GM10266 (cell line): ENCODE data around the gene GTF2F2.

Source experiments
- DNase-seq: peaks from one replicate; pipeline ENCODE4 v3.0.0; 2012; ENCODE audit errors: extremely low spot score
- TF ChIP-seq, protein P1 (sequence below): IDR thresholded peaks from 2 replicates; pipeline ENCODE4 v1.5.1; 2012; ENCODE audit warnings: mild to moderate bottlenecking, low read depth; ENCODE audit not compliant: control insufficient read depth, insufficient read depth; ENCODE audit errors: missing control alignments

GTF2F2 gene

DNA sequence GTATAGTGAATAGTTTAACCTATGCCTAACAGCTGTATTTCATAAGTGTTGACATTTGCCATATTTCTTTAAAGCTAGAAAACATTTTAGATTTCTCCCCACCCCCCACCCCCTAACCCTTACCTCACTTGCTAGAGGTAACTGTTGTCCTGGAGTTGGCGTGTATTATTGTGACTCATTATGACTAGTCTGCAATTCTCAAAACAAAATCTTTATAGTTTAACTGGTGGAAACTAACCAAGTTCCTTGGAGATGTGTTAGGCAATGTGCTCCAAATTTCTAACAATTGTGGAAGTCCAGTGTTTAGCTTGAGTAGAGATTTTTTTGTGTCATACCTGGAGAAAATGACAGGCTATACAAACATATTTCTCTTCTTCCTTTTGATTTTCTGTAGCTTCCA, 42.5 kb downstream of the GTF2F2 start:
- no peak for DNase-seq
- TF ChIP-seq, protein P1, sequence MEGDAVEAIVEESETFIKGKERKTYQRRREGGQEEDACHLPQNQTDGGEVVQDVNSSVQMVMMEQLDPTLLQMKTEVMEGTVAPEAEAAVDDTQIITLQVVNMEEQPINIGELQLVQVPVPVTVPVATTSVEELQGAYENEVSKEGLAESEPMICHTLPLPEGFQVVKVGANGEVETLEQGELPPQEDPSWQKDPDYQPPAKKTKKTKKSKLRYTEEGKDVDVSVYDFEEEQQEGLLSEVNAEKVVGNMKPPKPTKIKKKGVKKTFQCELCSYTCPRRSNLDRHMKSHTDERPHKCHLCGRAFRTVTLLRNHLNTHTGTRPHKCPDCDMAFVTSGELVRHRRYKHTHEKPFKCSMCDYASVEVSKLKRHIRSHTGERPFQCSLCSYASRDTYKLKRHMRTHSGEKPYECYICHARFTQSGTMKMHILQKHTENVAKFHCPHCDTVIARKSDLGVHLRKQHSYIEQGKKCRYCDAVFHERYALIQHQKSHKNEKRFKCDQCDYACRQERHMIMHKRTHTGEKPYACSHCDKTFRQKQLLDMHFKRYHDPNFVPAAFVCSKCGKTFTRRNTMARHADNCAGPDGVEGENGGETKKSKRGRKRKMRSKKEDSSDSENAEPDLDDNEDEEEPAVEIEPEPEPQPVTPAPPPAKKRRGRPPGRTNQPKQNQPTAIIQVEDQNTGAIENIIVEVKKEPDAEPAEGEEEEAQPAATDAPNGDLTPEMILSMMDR = no peak

DNA sequence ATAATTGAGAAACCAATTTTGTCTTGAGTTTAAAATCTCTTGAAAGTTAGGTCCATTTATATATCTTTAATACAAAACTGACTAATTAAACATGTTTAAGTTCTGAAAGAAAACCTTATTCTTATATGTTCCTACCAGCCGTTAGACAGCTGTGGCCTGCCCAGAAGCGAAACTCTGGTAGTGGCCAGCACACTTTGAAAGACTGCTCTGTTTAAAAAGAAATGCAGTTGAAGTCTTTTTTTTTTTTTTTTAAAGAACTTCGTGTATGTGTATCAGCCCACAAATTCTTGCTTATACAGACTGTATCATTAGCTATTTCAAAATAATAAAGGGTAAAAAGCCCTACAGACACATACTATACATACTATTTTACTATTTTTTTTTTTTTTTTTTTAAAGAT, 46.5 kb downstream of the GTF2F2 start:
- TF ChIP-seq, protein P1 = no peak
- DNase-seq = no peak

DNA sequence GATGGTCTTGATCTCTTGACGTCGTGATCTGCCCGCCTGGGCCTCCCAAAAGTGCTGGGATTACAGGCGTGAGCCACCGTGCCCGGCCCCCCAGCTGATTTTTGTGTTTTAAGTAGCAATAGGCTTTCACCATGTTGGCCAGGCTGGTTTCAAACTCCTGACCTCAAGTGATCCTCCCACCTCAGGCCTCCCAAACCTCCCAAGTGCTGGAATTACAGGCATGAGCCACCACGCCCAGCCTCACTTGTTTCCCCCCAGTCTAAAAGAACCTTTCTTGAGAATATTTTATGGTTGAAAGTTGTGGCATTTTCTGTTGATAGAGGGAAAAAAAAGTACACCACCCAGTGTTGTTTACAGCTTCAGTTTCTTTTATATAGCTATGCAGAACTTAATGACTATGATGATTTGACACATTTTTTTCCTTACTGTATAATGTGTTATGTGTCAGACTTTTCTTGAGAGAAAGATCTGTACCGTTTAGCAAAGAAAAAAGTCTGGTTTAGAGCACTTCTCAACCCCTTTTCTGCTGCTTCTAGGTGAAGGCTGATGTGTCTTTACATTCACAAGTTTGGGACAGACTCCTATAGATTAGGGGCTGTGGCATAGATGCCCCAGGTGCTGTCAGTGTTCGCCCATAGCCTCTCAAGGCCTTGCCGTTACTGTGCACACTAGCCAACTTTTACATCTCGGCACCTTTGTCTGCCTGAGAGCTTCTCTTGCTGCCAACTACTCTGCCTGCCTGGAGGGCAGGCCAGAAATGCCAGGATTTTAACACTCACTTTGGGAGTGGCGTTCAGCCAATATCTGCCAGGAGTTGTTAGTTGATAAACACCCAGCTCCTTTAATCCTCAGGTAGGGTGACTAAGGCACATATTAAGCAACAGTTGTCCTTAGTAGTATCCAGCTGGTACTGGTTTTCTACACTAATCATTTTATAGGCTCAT, 47.6 kb downstream of the GTF2F2 start:
- DNase-seq = no peak
- TF ChIP-seq, protein P1 = no peak

DNA sequence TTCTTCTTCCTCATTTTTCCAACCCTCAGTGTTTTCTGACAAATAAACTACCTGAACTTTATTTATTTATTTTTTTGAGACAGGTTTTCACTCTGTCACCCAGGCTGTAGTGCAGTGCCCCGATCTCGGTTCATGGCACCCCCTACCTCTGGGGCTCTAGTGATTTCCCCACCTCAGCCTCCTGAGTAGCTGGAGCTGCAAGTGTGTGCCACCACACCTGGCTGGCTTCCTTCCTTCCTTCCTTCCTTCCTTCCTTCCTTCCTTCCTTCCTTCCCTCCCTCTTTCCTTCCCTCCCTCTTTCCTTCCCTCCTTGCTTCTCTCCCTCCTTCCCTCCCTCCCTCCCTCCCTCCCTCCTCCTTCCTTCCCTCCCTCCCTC, 48.2 kb downstream of the GTF2F2 start:
- TF ChIP-seq, protein P1 = no peak
- DNase-seq = no peak

DNA sequence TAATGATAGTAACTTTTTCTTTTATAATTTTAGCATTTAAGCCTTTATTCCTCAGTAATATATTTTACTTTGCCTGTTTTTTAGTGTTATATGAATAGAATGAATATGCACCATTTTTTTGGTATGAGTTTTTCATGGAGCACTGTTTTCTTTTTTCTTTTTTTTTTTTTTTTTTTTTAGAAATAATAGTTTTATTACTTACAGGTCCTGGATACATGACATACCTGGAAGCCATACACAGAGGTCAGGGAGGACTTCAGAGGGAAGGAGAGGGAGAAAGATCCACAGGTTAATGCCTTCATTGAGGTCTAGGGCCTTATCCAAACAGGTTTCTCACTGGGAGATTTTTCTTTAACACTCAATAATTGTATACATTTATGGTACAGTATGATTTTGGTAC, 54.2 kb downstream of the GTF2F2 start:
- TF ChIP-seq, protein P1 = no peak
- DNase-seq = no peak

DNA sequence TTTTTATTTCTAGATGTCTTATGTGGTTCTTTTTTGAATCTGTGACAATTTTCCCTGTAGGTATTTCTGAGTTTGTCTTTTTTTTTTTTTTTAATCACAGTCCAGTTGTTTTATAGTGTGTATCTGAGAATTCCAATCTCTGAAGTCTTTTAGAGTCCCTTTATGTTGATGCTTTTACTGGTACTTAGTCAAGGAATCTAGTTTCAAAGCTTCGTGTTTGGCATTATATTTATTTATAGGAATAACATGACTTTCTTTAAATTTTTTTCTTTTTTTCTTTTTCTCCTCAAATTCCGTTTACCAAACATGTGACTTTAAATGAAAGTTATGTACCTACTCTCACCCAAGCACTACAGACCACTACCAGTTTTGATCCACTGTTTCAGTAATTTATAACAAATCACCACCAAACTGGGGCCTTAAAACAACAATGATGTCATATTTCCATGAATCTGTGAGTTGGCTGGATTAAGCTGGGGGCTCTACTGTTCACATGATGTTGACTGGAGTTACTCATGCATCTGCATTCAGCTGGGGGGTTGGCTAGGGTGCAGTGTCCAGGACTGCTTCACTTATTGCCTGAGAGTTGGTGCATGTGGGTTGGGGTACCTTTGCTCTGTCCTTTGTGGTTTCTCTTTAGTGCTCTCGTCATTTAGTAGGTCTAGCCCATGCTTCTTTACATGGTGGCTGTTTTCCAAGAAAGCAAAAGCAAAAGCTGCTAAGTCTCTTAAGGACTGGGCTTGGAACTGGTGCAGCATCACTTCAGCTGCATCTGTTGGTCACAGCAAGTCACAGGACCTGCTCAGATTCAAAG, 58.2 kb downstream of the GTF2F2 start:
- no peak for DNase-seq
- TF ChIP-seq, protein P1 = no peak
